Right kidney (tissue), 9 donors: ENCODE measurements around the gene TEX14.
"Not testable (repeated sequence)": the region's sequence is repeated elsewhere in the genome, so short reads cannot be mapped to it uniquely, and the experiment has no call there.

Experiments
- DNase-seq: peaks from one replicate; pipeline ENCODE4 v3.0.0-alpha.2; 2016
- long read RNA-seq, 8 donors: transcript quantifications; one replicate each; lab custom pipeline, GENCODE V29; 2026

The TEX14 gene
- long read RNA-seq, donor 1, result 0 reads
- long read RNA-seq, donor 2, result 0 reads
- long read RNA-seq, donor 3, result 0 reads
- long read RNA-seq, donor 4, result 0 reads
- long read RNA-seq, donor 5, result 0 reads
- long read RNA-seq, donor 6, result 0 reads
- long read RNA-seq, donor 7, result 0 reads
- long read RNA-seq, donor 8, result 0 reads

- DNase-seq, result no peak
Measured at GRCh38 chr17:58691701-58692238, at the start of gene TEX14. TSS of gene TEX14 (minus strand) at chr17:58692045. CDS start at chr17:58652001, 40,044 bp downstream.

DNA sequence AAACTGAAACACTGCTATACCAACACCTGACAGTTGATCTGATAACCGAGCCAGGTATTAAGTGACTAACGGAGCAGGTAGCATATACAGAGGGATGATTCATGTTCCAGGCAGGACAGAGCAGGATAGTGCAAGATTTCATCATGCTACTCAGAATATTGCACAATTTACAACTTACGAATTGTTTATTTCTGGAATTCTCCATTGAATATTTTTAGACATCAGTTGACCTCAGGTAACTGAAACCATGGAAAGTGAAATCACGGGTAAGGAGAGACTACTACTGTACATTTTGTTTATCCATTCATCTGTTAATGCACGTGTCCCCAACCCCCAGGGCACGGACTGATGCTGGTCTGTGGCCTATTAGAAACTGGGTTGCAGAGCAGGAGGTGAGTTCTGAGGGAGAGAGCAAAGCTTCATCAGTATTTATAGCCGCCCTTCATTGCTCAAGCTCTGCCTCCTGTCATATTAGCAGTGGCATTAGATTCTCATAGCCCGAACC, 49.3 kb upstream of the TEX14 start:
- DNase-seq, result no peak

GRCh38 chr17:58734811-58735210, 43.0 kb upstream of the TEX14 start:
- DNase-seq, result no peak

DNA sequence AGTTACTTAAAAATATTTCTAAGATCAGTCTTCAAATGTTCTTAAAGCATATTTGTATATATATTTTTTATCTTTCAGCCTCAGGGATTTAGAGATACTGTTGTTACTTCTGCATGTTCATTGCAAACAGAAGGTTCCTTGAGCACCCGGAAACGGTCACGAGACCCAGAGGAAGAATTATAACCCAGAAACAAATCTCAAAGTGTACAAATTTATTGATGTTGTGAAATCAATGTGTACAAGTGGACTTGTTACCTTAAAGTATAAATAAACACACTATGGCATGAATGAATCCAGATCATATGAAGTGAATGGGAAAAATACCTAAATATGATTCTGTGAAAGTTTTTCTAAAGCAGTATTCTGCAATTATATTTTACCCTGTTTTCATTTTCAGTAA, 42.2 kb upstream of the TEX14 start:
- DNase-seq, result no peak

- DNase-seq, result no peak
Measured at GRCh38 chr17:58730937-58731336, 39.1 kb upstream of the TEX14 start.

DNA sequence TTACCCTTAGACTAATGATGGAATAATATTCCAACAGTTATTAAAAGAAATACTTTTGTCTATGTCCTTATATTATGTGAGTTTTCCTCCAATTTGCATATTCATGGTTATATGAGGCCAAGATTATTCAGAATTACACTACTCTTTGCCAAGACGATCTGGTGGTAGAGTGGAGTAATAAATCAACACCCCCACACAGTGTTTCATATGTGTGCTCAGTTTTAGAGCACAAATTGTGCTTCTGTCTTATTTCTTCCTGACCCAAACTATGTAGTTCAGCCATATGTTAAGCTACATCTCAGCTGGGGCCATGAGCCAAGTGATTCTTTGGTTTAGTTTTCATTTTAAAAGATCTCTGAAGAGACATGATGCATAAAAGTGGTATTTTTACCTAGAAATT, 37.0 kb upstream of the TEX14 start:
- no peak for DNase-seq

DNA sequence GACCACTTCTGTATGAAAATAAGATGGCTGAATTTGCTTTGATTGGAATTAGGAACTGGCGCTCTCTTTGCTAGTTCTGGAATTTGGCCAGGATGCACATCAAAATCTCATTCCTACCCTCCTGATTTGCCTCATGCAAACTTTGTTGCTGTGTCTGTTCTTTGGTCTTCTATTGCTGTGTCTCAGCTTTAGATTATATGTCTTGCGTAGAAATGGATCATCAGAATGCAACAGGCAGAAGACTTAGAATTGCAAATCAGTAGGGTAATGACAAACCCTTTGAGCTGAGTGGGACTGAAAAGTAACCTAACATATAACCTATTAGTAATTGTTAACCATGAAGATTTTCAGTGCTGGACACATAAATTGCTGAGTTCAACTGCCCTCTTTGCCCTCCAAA, 30.9 kb upstream of the TEX14 start:
- no peak for DNase-seq

GRCh38 chr17:58722274-58722673, 30.4 kb upstream of the TEX14 start:
- DNase-seq, result no peak

DNA sequence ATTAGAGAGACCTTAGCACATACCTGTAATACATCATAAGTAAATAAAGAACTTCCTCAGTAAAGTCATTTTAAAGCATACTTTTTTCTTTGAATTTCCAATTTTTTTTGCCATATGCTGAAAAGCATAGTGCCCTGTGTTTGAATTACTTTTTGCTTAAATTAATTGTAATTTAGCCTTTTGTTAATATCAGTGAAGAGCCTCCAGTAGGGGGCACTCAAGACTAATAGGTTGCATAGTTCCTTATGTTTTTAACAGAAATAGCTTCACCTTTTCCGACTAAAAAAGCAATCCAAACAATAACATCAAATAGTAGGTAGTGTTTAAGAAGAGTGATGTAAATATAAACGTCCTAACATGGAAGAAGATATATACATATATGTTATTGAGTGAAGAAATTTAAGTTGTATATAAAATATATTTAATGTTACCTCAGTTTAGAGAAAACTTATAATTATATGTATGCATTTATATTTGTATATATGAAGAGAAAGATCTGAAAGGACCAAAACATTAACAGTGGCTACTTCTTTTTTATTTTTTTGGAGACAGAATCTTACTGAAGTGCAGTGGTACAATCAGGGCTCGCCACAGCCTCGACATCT, 19.2 kb upstream of the TEX14 start:
- DNase-seq, result no peak

- DNase-seq, result no peak
Measured at GRCh38 chr17:58706351-58707140, 14.7 kb upstream of the TEX14 start.

DNA sequence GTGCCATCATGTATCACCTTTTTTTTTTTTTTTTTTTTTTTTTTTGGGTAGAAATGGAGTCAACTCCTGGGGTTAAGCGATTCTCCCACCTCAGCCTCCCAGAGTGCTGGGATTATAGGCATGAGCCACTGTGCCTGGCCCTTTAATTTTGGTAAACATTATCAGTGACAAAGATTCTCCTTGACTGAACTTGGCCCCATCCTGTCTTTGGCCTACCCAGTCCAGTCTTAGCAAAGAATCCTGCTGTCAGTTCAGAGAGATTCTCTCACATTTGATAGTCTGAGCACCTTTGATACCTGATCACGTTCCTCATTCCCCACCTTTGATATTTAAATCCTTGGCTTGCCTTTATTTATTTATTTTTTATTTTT, 12.1 kb upstream of the TEX14 start:
- no peak for DNase-seq

GRCh38 chr17:58703137-58703915, 11.5 kb upstream of the TEX14 start:
- DNase-seq, result no peak

GRCh38 chr17:58702708-58703107, 10.9 kb upstream of the TEX14 start:
- DNase-seq, result no peak

DNA sequence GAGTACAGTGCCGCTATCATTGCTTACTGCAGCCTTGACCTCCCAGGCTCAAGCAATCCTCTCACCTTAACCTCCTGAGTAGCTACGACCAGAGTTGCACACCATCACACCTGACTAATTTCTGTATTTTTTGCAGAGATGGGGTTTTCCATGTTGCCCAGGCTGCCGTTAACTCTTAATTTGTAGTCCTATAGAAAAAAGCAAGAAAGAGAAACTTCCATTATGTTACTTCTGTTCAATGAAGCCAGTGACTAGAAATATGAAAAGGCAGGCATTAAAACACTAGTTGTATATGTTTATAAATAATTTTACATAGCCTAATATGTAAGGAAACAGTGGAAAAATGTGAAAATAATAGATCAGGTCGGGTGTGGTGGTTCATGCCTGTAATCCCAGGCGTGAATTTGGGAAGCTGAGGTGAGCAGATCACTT, 10.2 kb upstream of the TEX14 start:
- DNase-seq, result no peak

DNA sequence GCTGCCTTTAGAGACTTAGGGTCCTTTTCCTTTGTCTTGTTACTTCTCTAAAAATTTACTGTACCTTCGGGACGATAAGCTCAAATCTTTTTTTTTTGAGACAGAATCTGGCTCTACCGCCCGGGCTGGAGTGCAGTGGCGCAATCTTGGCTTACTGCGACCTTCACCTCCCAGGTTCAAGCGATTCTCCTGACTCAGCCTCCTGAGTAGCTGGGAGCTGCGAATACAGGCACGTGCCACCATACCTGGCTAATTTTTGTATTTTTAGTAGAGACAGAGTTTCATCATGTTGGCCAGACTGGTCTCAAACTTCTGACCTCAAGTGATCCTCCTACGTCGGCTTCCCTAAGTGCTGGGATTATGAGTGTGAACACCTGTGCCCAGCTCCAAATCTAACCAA, 7.9 kb upstream of the TEX14 start:
- no peak for DNase-seq

DNA sequence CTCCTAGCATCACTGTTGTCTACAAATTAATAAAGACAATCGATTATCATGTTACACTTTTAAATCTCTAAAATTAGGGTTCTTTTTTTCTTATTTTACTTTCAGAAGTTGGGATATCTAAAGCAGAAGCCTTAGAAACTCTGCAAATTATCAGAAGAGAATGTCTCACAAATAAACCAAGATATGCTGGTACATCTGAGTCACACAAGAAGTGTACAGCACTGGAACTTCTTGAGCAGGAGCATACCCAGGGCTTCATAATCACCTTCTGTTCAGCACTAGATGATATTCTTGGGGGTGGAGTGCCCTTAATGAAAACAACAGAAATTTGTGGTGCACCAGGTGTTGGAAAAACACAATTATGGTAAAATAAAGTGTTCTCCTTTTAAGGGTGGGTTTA, 3.0 kb upstream of the TEX14 start:
- DNase-seq, result no peak

DNA sequence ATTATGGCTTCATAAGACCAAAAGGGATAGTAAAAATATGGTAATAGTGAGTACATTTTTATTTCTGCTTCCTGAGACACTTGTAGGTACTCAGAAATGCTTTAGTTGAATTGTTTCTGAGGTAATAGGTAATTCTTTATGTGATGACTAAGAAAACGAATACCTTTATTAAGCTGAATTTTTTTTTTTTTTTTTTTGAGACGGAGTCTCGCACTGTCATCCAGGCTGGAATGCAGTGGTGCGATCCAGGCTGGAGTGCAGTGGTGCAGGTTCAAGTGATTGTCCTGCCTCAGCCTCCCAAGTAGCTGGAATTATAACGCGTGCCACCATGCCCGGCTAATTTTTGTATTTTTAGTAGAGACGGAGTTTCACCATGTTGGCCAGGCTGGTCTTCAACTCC, 2.5 kb upstream of the TEX14 start:
- no peak for DNase-seq

GRCh38 chr17:58693751-58694150, 1.9 kb upstream of the TEX14 start:
- no peak for DNase-seq

DNA sequence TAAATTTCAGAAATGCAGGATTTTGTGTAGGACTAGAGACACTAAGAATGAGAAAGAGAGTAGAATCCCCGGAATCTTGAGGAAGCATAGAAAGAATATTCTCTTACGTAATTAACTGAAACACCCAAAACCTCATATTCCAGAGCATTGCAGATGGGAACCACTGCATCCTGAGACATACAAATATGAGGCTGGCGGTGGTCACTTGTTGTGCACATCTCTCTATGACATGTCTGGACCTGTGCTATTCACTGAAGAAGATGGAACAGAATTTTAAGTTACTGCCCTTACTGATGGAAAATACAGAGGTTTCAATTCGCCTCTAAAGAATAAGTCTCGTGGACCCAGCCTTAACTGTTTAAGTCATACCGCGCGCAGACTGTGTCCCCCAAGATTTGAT, 1.4 kb upstream of the TEX14 start:
- DNase-seq, result no peak

DNA sequence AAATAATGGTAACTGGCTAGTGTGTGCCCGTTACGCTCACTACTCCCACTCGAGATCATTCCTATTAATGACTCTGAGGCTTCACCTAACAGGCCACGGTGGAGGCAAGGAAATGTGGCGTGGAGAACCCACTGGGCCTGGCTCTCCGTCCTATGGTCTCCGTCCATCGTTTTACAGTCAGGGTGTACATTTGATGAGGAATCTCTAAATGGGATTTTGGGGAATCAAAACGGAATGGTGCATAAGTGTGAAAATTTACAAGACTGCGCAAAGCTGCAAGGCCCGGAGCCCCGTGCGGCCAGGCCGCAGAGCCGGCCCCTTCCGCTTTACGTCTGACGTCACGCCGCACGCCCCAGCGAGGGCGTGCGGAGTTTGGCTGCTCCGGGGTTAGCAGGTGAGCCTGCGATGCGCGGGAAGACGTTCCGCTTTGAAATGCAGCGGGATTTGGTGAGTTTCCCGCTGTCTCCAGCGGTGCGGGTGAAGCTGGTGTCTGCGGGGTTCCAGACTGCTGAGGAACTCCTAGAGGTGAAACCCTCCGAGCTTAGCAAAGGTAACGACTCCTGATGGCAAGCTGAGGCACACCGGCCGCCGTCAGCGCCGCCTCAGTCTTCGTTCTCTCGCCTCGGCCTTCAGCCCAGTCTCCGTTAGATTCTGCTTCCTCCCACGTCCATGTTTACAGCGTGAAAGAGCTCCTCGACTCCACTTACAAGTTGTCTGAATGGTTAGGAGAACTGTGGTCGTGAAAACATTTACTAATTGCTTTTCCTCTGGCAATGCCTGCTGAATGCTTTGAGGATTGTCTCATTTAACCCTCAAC, 602 bp upstream of the TEX14 start, which contains the start of gene RAD51C:
RAD51C (plus strand) TSS at position 364 of the 817 bp plus-strand sequence; CDS start at position 406, 42 bp downstream.
- peak; percentile 86 for DNase-seq

DNA sequence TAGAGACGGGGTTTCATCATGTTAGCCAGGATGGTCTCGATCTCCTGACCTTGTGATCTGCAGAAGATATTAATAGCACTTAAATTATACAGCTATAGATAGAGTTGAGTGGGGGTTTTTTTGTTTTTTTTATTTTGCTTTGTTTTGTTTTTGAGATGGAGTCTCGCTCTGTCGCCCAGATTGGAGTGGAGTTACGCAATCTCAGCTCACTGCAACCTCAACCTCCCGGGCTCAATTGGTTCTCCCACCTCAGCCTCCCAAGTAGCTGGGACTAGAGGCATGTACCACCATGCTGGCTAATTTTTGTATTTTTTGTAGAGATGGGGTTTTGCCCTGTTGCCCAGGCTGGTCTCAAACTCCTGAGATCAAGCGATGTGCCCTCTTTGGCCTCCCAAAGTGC, 1.8 kb downstream of the TEX14 start:
- DNase-seq, result not testable (repeated sequence)

GRCh38 chr17:58688521-58688920, 3.3 kb downstream of the TEX14 start:
- DNase-seq, result no peak
